Ectodermal cell (in vitro differentiated cells): ENCODE results near the gene MYO1E.

Experiments
- H3K27ac ChIP-seq: 2 replicates; pipeline ENCODE4 v1.7.0; 2013; ENCODE audit warnings: mild to moderate bottlenecking, low read depth, low read length; ENCODE audit not compliant: insufficient read depth, poor library complexity, severe bottlenecking
- H3K27me3 ChIP-seq: 2 replicates; pipeline ENCODE4 v1.7.0; 2013; ENCODE audit warnings: mild to moderate bottlenecking, low read length; ENCODE audit not compliant: insufficient read depth, control insufficient read depth, poor library complexity, severe bottlenecking
- H3K36me3 ChIP-seq: one replicate; pipeline ENCODE4 v1.7.0; 2013; ENCODE audit warnings: low read length; ENCODE audit not compliant: control insufficient read depth, insufficient read depth
- H3K4me1 ChIP-seq: one replicate; pipeline ENCODE4 v1.7.0; 2013; ENCODE audit warnings: low read length; ENCODE audit not compliant: control insufficient read depth, insufficient read depth
- H3K4me3 ChIP-seq: 2 replicates; pipeline ENCODE4 v1.7.0; 2013; ENCODE audit warnings: low read depth, low read length, control low read depth; ENCODE audit not compliant: insufficient read depth
- H3K9me3 ChIP-seq: 2 replicates; pipeline ENCODE4 v1.7.0; 2013; ENCODE audit warnings: mild to moderate bottlenecking, low read length, moderate library complexity; ENCODE audit not compliant: control insufficient read depth
- WGBS, 2 experiments: methylation state at CpG; one replicate each; pipeline ENCODE4 v1.1.7; 2013; ENCODE audit warnings: missing lambda C conversion rate in 2 of 2; 5-methylcytosine and 5-hydroxymethylcytosine counted together

MYO1E gene

GRCh38 chr15:59104602-59104911 is 268.1 kb downstream of the MYO1E start:
- peak overlapping the region; percentile 20 for H3K27ac ChIP-seq
- peak overlapping the region; percentile 74 for H3K4me3 ChIP-seq
- H3K4me1 ChIP-seq = no peaks in the 10 kb centered on the region
- H3K27me3 ChIP-seq = no peaks in the 10 kb centered on the region
- peaks cover 17% of the 10 kb centered on the region for H3K36me3 ChIP-seq
- WGBS, 2 experiments = 11 to 13% methylated on average over 9 of the region's 9 CpGs
- H3K9me3 ChIP-seq = no peaks in the 10 kb centered on the region

DNA sequence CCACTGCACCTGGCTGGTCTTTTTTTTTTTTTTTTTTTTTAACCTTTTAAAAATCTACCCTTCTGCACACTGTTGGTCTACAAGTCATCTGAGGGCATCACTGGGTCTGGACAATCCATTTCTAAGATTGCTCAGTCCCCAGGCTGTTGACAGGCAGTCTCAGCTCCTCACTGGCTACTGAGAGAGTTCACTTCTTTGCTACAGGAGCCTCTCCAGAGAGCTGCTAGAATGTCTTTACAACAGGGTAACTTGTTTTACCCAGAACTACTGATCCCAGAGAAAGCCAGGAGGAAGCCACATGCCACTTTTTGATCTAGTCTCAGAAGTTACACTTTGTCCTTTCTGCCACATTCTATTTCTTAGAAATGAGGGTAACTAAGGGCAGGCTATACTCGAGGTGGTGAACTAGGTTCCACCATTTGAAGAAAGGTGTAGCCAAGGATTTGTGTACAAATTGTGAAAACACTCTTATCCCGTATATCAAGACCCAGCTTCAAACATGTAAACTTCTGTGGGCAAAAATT is 273.4 kb downstream of the MYO1E start:
- H3K27me3 ChIP-seq = no peaks in the 10 kb centered on the region
- no peak overlapping the region for H3K4me3 ChIP-seq
- 58 to 65% methylated on average over 2 of the region's 2 CpGs for WGBS, 2 experiments
- no peaks in the 10 kb centered on the region for H3K4me1 ChIP-seq
- H3K27ac ChIP-seq = no peak overlapping the region
- H3K36me3 ChIP-seq = peaks cover 16% of the 10 kb centered on the region
- H3K9me3 ChIP-seq = no peaks in the 10 kb centered on the region

DNA sequence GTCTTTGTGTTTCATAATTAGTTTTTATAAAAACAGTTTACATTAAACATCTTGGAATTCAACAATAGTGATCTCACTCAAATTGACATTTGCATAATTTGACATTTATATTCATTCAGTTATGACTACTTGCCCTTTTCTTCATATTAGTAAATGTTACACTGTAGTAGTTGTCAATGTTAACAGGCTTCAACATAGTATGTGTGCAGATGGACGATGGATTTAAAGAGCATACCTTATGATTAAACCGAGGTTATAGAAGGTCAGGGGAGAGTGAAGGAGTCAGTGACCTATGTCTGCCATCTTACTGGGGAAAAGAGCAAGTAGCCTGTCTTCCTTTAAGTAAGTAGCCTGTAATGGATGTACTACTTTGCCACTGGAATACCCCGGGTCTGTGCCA is 276.2 kb downstream of the MYO1E start:
- Histone ChIP-seq H3K4me3 (no peak overlapping the region), H3K9me3 (no peaks in the 10 kb centered on the region), H3K36me3 (peaks cover 27% of the 10 kb centered on the region), H3K27ac (no peak overlapping the region), H3K27me3 (no peaks in the 10 kb centered on the region), H3K4me1 (no peaks in the 10 kb centered on the region)
- WGBS, 2 experiments = 93 to 94% methylated on average over 3 of the region's 3 CpGs

GRCh38 chr15:59094077-59094476 is 278.6 kb downstream of the MYO1E start:
- no peaks in the 10 kb centered on the region for H3K9me3 ChIP-seq
- H3K27ac ChIP-seq = no peak overlapping the region
- no peak overlapping the region for H3K4me3 ChIP-seq
- H3K4me1 ChIP-seq = no peaks in the 10 kb centered on the region
- WGBS, 2 experiments = no CpG with 5 or more reads among the region's 1 CpG
- peaks cover 28% of the 10 kb centered on the region for H3K36me3 ChIP-seq
- H3K27me3 ChIP-seq = no peaks in the 10 kb centered on the region

DNA sequence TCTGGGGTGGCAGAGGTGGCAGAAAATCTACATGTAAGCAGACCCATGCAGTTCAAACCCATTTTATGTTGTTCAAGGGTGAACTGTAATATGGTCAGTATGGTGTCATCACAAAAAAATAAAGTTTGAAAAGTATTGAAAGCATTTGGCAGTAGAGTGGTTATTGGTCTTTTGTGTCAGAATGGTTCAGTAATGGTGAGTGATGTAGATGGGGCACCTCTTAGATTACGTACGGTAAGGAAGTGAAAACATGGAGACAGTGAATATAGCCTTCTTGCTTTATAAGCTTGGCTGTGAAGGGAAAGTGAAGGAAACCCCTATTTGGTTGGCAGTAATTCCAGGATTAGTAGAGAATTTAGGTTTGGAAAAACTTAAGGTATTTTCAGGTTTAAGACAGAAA is 284.9 kb downstream of the MYO1E start:
- Histone ChIP-seq H3K9me3 (no peaks in the 10 kb centered on the region), H3K36me3 (peaks cover 25% of the 10 kb centered on the region), H3K4me1 (no peaks in the 10 kb centered on the region), H3K4me3 (no peak overlapping the region), H3K27ac (no peak overlapping the region), H3K27me3 (no peaks in the 10 kb centered on the region)
- WGBS, 2 experiments = 93 to 96% methylated on average over 2 of the region's 2 CpGs
